Hindlimb muscle (tissue), 1 donor: ENCODE results near the gene MRFAP1L1. TPM values are rescaled to one million over a fixed set of nuclear protein-coding genes. Genes with fewer than 3 reads are reported as not detected.
"Not testable (repeated sequence)": the region's sequence is repeated elsewhere in the genome, so short reads cannot be mapped to it uniquely, and the experiment has no call there.

ENCODE experiments used
- DNase-seq: peaks from one replicate; pipeline ENCODE4 v3.0.0-alpha.2; 2013
- polyA plus RNA-seq: library from polyadenylated mRNA; unstranded; fragments of 120-200 nt; gene quantifications from one replicate; pipeline ENCODE4 v1.2.1, GENCODE V29; 2013; ENCODE audit not compliant: insufficient read length

Gene MRFAP1L1
- polyA plus RNA-seq: 49.7 TPM

GRCh38 chr4:6709230-6710114 is at the start of gene MRFAP1L1:
Gene MRFAP1L1 (minus strand): TSS chr4:6709865. CDS start chr4:6709629, 236 bp downstream.
- peak; percentile 97 for DNase-seq

- no peak for DNase-seq
Measured at GRCh38 chr4:6758728-6759127, 49.1 kb upstream of the MRFAP1L1 start.

- DNase-seq: not testable (repeated sequence)
Measured at GRCh38 chr4:6756345-6756744, 46.7 kb upstream of the MRFAP1L1 start.

- no peak for DNase-seq
Measured at GRCh38 chr4:6755088-6755753, 45.6 kb upstream of the MRFAP1L1 start.

GRCh38 chr4:6754481-6755087 is 44.9 kb upstream of the MRFAP1L1 start:
- DNase-seq: no peak

GRCh38 chr4:6753891-6754290 is 44.2 kb upstream of the MRFAP1L1 start:
- DNase-seq: no peak

GRCh38 chr4:6753103-6753560 is 43.5 kb upstream of the MRFAP1L1 start:
- no peak for DNase-seq

GRCh38 chr4:6752486-6752829 is 42.8 kb upstream of the MRFAP1L1 start:
- no peak for DNase-seq

- no peak for DNase-seq
Measured at GRCh38 chr4:6751611-6752485, 42.2 kb upstream of the MRFAP1L1 start.

GRCh38 chr4:6750286-6751221 is 40.9 kb upstream of the MRFAP1L1 start:
- no peak for DNase-seq

GRCh38 chr4:6749340-6750171 is 39.9 kb upstream of the MRFAP1L1 start:
- no peak for DNase-seq

- DNase-seq: no peak
Measured at GRCh38 chr4:6748286-6748685, 38.6 kb upstream of the MRFAP1L1 start.

- no peak for DNase-seq
Measured at GRCh38 chr4:6747294-6748051, 37.8 kb upstream of the MRFAP1L1 start.

- DNase-seq: no peak
Measured at GRCh38 chr4:6746721-6747293, 37.1 kb upstream of the MRFAP1L1 start.

GRCh38 chr4:6742989-6743388 is 33.3 kb upstream of the MRFAP1L1 start:
- no peak for DNase-seq

- DNase-seq: no peak
Measured at GRCh38 chr4:6742507-6742906, 32.8 kb upstream of the MRFAP1L1 start.

GRCh38 chr4:6740347-6740746 is 30.7 kb upstream of the MRFAP1L1 start:
- no peak for DNase-seq

- DNase-seq: no peak
Measured at GRCh38 chr4:6739920-6740319, 30.3 kb upstream of the MRFAP1L1 start.

- no peak for DNase-seq
Measured at GRCh38 chr4:6734165-6734786, 24.6 kb upstream of the MRFAP1L1 start.
